Measurements from ENCODE around the gene CLCN6.

Gene CLCN6

DNA sequence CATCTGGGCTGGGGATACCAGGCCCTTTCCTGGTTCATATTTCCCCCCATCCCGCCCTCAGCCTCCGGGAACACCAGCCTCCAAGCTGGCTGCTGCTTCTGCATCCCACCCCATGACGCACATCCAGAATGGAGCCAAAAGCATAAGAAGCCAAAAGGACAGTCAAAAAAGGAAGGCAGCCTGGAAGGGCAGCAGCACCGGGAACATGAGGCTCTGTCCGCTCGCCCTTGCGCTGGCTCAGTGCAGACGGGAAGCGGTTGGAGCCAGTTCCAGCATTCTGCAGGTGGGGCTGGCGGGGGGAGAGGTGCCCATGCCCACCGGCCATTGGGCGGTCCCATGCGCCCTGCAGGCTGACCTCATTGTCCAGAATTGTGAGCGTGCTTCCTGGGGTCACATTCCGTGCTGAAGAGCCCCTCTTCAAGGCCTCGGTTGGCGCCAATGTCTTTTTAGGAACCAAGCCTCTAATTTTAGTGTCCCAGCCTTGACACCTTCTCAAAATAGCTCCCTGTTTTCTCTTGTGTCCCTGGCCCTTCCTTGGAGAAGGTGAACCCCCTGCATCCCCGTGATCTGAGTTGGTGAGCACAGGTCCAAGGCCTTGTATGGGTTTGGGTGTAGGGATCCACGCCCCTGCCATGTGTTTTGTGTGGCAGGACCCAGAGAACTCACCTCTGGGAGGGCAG lies 81.1 kb downstream of the CLCN6 start:
- no peak for DNase-seq (ENCODE audit: low read depth)
- H3K4me3 ChIP-seq (ENCODE audit: low read depth, low read length): no peak overlapping the region

DNA sequence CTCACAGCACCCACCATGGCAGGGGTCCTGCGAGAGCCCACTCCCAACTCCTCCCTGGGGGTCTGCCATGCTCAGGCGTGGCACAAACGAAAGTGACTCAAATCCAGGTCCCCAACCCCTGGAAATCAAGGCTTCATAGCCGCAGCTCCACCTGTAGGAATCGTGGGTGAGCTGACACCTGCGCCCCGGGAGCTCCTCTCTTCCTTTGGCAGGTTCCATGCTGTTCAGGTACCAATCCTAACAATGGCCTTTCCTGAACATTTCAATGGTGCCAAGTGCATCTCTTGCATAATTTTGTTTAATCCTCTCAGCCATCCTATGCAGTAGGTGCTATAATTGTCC lies 81.6 kb downstream of the CLCN6 start:
- no peak for DNase-seq (ENCODE audit: low read depth)
- no peak overlapping the region for H3K4me3 ChIP-seq (ENCODE audit: low read depth, low read length)

DNA sequence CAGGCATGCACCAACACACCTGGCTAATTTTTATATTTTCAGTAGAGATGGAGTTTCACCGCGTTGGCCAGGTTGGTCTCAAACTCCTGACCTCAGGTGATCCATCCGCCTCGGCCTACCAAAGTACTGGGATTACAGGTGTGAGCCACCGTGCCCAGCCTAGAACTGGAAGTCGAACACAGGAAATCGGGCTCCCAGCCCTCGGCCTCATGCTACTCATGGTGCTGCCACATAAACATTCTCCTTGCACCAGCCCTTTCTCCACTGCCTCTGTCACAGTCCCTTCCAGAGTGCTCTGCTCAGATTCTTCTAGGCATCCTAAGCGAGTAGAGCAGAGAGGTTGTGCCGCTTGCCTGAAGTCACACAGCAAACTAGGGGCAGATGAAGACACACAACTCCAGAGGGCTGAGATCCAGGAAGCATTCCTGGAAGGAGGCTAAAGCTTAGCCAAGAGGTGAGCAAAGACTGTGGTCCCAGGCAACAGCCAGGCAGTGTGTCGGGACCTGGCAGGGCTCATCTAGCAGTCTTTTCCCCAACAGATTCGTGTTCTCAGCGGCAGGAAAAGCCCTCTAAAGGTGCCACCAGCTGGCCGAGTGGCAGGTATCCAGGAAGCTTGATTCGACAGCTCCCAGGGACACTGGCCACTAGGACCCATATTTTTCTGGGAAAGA lies 82.3 kb downstream of the CLCN6 start:
- no peak overlapping the region for H3K4me3 ChIP-seq (ENCODE audit: low read depth, low read length)
- DNase-seq (ENCODE audit: low read depth): no peak

DNA sequence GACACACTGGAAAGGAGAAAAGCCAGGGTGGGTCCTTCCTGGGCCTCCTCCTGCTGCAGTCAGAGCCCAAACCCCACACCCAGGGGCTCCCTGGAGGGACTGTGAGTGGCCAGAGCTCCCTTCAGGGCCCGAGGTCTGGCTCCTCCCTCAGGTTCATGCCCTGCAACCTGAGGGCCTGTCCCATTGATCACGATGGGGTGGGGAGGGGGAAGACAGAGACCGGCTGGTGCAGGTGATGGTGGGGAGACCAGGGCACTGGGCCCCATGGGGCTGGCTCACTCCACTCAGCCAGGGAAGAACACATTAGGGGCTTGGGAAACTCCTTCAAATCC lies 82.9 kb downstream of the CLCN6 start:
- H3K4me3 ChIP-seq (ENCODE audit: low read depth, low read length): no peak overlapping the region
- DNase-seq (ENCODE audit: low read depth): no peak

DNA sequence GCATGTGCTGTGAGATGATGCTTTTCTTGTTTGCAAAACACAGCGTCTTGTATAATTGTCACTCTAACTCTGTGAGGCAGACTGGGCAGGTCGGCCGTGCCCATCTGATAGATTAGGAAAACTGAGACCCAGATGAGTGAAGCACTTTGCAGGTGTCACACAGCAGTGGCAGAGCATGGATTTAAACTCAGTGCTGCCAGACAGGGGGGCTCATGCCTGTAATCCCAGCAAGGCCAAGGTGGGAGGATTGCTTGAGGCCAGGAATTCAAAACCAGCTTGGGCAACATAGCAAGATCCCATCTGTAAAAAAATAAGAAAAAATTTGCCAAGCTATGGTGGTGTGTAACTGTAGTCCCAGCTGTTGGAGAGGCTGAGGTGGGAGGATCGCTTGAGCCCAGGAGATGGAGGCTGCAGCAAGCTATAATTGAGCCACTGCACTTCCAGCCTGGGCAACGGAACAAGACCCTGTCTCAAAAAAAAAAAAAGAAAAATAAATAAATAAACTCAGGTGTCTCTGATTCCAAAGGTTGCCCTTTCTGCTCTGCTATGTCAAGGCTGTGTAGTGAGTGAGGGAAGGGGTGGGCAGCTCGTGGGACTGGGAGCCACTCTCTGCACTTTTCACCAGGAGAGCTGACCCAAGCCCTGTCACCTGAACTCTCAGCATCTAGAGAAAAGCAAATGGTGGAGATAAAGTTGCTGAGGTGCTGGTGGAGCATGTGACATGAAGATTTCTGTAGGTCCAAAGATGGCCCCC lies 85.6 kb downstream of the CLCN6 start:
- DNase-seq (ENCODE audit: low read depth): no peak
- H3K4me3 ChIP-seq (ENCODE audit: low read depth, low read length): no peak overlapping the region
